Stimulated activated CD4-positive, alpha-beta T cell treated with anti-CD3 and anti-CD28 coated beads, Interleukin-4, amount 100 ng/mL, for 1 hour (primary cell): ENCODE results near the gene RBM20.
"Not testable (repeated sequence)": the region's sequence is repeated elsewhere in the genome, so short reads cannot be mapped to it uniquely, and the experiment has no call there.

Experiments used
- DNase-seq: peaks from one replicate; pipeline ENCODE4 v3.0.0-alpha.2; 2020

RBM20 gene

DNA sequence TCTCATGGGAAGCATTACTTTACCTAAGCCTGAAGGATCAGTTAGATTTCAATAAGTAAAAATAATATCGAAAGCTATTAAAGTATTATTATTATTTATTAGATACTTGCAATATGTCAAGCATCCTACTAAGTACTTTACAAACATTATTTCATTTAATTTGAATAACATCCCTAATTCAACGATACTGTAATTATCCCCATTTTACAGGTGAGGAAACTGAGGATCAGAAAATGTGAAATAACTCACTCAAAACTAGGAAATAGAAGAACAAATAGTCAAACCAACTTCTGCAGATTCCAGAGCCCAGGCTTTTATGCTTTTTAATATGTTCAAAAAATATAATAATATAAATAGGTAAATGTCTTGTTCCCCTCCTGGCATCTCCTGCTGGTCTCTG is 217.3 kb downstream of the RBM20 start:
- no peak for DNase-seq

DNA sequence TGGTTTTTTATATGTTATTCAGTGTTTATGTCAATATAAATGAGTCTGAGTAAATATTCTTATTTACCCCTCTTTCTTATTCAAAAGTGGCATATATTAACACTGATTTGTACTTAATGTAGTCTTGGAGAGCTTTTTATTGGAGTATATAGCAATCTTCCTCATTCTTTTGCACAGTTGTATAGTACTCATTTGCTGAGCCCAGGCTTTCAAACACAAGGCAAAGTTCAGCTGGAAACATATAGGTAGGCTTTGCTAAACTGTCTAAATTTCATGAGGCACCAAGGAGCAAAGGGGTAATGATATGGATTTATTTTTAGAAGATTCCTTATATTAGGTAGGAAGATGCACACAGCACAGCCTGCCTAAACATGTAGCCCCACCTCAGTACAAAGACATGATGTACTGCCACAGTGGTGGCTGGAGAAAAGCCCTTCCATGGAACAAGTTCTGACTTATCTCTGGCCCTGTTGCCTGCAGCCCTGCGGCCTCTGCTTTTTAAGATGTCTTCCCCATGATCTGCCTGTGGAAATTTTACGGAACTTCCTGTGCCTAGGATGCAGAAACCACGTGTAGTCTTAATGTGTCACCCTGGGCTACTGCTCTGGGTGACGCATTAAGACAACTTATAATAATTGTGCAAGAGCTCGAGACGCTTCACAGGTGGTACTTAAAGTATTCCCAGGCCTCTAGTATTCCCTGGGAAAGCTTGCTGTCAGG is 218.0 kb downstream of the RBM20 start:
- no peak for DNase-seq

DNA sequence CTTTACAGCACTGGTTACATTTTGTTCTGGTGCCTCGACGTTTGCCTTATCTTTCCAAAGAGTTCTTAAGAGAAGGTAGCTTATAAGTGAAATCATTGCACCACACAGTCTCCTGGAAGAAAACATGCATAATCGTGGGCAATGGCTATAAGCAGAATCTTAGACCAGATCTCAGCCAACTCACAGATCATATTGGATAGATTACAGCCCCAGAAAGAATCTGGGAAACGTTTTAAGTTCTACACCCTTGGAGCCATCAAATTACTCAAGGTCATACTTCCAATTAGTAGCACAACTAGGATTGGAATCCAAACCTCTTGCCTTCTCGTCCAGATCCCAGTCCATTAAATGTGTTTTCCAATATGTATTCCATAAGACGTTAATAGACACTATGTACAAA is 218.8 kb downstream of the RBM20 start:
- no peak for DNase-seq

DNA sequence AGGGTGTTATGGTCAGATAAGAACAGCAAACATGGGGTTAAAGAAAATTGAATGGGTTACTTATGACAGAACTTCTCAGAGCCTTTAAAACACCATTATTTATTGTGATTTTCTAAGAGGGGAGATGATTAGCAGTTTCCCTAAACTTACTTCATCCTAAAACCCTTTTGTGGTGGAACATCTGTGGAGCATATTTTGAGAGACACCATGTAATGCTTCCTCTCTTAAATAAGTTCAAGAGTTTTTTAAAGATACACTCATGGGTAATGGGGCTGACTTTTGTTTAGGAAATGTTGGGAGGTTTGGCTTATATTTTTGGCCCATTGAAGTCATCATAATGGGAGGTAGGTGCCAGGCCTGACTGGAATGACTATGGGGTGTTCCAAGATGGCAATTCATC is 219.2 kb downstream of the RBM20 start:
- DNase-seq = no peak

DNA sequence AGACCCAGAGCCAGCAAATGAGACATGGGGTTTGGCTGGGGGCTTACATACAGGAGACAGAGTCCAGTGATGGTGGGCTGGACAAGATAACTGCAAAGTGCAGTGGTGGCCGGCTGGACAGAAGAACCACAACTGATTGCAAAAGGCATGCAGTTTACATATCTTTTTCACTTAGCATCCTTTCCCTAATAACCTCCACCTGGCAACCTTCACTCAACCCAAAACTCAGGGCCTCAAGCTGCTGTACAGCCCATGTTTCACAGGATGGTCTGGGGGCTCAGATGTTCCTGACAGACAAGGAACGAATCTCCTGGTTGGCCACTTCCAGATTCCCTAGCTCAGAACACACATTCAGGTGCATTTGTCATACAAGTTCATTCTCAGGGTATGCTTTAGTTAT is 219.8 kb downstream of the RBM20 start:
- no peak for DNase-seq

DNA sequence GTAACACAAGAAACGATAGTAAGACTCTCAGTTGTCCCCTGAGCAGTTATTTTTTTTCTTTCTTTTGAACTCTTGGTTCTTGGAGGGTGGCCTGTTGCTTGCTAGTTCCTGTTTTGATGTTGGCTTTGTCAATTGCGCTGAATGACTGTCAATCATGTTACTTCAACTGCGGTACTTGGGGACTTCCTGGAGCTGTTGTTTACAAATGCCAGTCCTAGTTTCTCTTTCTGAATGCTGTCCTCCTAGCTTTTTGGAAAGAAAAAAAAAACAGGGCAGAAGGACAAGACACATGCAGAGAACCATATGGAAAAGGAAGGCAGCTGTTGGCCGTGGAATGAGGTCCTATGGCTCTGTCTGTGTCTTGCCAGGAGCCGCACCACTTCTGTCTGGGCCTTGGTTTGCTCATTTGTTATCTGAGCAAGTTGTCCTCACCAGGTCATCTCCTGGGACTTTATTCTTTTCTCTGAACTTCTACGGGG is 220.6 kb downstream of the RBM20 start:
- no peak for DNase-seq

DNA sequence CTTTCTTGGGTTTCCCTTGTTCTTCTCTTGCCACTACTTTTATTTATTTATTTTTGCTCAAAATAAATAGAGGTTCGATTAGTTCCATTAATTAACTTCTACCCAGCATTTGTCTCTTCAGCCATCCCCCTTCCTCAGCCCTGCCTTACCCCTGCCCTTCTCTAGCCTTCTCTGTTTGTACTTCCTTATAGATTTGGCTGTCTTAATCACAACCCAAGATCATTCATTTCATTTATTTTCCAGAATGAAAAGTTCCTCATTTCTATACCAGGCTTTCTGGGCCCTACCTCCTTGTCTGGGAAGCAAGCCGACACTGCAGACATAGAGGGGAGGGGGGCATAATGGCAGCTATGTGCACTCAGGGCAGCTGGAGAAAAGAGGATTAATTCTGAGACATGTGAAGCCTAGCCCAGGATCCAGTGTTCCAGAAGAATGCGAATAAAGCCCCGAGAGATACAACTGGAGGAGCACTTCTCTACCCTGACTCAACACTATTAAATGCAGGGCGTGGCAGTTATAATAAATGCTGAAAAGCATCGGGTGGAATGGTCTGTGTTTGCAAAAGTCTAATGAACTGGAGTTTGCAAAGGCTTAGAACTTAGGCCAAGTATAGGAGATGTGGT is 221.2 kb downstream of the RBM20 start:
- no peak for DNase-seq

DNA sequence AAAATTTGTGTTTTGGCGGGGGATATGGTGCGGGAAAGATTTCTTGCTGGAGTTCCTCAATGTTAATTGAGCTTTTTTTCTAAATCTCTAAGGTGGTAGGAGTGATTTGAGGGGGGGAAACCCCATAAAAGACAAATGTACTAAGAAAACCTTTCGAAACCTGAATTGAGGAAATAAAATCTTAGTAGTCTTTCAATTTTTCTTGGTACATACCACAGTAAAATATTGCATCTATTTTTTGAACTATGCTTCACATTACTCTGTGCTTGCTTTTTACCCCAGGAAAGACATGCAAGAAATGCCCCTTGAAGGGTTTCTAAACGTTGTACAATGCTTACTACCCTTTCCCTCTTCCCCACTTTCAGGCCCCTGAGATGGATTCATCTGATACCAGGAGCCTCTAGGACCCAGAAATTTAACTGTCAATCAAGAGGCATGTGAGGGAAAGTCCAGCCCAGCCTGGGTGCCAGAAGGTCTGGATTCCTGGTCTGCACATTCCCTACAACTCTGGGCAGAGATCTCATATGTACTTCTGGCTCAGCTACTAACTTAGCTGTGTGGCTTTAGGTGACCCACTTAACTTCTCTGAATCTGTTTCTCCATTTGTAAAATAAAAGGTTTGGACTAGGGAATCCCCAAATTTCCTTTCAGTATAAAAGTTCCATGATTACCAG is 221.8 kb downstream of the RBM20 start:
- DNase-seq = no peak

DNA sequence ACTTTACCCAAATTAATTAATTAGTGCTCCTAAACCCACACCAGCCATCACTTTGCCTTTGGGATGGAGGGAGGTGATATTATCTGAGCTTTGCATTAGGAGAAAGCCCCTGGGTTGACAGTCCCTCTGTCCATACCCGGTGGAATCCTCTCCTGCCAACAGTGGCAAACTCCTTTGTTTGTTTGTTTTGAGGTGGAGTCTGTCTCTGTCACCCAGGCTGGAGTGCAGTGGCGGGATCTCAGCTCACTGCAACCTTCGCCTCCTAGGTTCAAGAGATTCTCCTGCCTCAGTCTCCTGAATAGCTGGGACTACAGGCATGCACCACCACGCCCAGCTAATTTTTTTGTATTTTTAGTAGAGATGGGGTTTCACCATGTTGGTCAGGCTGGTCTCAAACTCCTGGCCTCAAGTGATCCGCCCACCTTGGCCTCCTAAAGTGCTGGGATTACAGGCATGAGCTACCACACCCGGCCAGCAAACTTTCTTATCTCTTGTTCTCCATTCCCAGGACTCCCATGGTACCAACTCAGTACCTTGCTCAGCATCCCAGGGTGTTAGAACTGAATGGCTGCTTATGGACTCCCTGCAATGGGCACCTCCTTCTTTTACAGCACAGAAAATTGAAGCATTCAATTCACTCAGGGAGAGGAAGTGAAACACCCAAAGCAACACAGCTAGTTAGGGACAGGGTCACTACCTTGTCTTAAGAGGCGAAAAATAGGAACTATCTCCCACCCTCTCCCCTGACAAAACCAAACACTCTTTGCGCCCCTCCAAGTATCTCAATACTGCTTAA is 223.1 kb downstream of the RBM20 start:
- DNase-seq = not testable (repeated sequence)

DNA sequence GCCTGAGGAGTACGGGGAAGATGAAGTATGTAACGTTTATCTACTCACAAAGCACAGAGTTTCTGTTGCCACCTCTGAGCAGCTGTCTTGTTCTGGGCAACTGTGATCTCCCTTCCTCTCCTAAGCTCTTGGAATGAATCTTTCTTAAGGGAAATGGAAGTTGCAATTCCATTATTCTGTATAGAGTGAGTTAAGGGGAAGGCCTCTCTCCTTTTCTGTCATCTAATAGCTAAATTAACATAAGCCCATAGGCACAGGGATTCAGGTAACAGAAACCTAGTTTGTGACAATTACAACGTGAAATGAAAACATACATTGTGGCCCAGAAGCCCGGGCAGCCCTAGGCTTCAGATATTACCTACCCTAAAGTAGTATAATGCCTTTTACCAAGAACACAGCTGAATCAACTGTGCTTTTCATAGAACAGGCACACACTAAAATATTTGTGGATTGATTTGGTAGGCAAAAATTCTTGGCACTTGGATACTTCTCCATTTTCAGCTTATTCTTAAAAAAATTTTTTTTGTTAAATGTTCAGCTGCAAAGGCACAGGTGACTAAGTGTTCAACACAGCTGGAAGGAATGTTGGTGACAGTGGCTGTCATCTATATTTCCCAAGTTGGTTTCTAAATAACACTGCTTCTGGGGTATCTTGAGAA is 223.8 kb downstream of the RBM20 start:
- DNase-seq = no peak

DNA sequence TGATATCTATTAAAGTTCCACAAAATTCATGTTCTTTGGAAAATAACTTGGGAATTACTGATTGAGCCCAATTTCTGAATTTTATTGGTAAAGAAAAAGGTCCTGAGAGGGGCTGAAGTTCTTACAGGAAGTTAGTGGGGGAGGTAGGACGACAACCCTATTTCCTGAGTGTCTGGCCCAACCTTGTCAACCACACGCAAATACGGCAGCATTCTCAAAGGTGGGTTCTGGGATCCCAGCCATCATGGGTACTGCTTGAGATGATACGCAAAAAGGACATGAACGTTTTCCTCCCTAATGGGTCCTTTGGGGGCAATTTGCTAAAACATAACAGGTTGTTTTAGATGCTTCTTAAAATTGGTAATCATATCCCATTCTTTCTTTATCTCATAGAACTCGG is 224.8 kb downstream of the RBM20 start:
- DNase-seq = no peak

DNA sequence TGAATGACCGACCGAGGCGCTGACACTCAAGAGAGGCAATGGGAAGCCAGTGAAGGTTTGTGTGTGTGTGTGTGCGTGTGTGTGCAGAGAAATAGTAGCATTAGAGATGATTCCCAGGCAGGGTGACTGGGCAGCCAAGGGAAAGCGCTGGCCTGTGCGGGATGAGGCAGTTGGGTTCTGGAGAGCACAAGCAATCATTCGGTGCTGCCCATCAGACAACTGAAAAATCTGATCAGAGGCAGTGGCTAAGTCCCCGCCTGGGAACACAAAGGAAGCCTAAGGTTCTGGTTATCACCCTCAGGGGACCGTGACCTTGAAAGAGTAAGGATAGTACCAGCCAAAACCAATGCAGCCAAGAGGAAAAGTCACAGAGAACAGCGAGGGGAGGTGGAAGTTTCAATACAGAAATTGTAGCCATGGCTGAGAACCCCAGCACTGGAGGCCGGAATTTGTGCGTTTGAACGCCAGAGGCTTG is 226.7 kb downstream of the RBM20 start:
- no peak for DNase-seq

DNA sequence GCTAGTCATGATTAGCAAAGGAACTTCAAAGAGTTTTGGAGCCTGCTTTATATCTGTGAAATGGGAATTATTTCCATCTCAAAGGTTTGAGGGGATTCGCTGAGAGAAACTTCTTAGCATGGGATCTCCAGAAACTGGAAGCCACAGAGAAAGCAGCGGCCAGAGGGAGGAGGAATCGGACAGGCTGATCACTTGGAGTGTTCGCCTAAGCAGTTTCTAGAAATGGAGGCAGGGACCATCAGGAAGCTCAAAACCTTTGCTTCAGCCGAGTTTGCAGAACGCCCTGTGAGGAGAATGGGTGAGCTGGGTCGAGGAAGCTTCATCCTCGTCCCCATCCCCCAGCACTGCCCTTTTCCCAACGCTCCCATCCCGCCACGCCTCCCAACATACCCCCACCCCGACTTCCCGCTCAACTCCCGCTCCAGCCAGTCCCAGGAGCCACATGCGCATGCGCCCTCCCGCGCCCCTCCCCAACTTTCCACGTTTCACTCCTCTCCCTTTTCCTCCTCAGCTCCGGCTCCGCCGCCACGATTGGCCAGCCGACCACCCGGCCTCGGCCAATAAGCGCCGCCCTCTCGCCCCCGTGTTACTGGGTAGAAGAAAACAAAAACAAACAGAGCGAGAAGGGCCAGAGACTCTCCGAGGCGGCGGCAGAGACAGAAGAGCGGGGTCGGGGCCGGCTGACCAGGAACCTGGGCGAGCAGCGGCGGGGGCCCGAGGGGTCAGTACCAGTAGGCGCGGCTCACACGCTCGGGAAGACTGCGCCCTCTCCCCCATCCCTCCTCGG is 227.4 kb downstream of the RBM20 start, which contains the start of gene PDCD4:
Gene PDCD4, plus strand, starts transcription at position 631 of the 787 bp plus-strand sequence. CDS start 4,100 bp downstream, outside the sequence.
- DNase-seq = peak; percentile 94

DNA sequence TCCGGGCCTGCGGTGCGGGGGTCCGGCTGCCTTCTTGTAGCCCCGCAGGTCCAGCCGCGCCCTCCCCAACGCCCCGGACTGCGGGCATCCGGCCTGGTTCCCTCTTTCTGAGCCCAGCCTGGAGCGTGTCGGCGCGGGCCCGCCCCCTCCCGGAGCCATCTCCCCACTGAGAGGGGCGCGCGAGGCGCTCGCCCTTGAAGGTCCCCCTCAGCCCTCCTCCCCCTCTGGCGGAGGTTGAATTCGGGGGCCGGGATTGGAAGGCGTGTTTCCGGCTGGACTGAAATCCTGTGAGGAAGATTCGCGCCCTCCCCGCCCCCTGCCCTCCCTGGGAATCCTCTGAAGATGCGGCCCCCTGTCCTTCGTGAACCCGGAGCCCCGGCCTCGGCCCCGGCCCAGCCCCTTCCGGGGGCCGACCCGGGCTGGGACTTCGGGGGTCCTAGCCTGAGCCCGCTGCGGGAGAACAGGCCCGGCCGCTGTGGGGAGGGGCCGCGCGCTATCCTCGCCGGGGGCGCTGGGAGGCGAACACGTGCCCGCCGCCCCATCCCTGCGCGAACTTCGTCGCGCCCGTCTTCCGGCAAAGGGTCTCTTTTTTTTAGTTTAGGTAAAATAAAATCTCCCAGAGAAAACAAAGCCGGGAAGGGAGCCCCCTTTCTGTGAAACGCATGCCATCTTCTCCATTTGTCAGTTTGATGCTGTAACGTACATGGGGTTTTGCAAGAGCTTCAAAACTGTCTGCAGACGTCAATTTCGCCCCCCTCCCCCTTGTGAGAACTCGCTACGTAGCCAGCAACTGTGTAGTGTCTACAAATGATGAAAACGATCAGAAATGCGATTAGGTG is 228.2 kb downstream of the RBM20 start:
- DNase-seq = peak; percentile 73

DNA sequence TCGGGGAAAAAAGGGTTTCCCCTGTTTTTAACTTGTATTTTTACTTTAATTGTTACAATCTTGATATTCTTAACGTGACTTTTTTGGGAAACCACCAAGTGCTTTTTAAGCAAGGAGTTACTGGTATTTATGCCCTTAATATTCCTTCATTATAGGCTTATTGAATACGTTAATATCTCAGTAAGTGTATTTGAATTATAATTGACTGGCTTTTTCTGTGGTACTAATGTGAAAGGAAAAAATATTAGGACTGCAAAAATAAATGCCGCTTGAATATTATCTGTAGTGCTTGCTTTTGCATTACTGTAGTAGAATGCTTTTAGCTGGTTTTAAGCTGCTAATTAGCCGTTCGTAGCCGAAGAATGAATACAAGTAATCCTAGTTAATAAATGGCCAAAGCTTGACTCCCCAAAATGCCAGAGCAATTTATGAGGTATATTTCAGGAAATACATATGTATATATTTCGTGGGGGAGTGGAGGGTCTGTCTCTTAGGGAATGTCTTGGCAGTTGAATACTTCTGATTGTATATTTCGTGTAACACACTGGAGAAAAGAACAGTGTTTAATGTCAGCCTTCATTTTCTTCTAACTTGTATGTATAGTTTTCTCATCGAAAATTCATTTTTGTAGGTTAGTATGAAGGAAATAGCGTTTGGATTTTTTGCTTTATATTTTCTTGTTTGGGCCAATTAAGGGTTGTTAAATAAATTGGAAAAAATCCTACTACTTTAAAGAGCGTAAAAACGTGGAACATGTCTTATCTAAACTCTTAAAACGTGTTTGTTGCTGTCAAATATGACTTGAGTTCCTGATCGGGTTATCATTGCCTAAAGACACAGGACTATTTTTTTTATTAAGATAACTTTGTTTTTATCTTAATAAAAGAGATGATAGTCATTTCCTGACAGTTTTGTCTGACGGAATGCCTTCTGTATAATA is 229.1 kb downstream of the RBM20 start:
- DNase-seq = no peak

DNA sequence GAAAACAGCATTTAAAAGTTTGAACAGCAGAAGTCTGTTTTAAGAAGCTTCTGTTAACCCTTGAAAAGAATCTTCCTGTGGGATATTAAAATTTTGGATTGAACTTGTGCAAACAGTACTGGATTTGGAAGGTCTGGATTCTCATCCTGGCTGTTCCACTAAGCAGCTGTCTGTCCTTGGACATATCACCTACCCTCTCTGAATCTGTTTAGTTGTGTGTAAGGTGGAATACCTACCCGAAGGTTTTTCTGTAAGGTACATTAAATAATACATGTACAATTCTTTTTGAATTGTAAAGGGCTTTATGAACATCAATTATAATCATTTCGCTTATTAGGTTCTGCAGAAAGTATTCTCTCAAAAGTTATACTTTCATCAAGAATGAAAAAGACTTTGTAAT is 229.8 kb downstream of the RBM20 start:
- no peak for DNase-seq

DNA sequence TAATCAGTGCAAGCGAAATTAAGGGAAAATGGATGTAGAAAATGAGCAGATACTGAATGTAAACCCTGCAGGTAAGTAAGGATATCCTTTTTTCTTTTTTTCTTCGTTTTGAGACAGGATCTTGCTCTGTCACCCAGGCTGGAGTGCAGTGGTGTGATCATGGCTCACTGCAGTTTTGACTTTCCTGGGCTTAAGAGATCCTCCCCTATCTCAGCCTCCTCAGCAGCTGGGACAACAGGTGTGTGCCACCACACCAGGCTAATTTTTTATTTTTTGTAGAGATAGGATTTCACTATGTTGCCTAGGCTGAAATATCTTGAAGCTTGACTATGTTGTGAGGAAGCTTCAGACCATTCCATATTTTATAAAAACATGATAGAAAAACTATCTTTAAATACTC is 231.9 kb downstream of the RBM20 start:
- no peak for DNase-seq

DNA sequence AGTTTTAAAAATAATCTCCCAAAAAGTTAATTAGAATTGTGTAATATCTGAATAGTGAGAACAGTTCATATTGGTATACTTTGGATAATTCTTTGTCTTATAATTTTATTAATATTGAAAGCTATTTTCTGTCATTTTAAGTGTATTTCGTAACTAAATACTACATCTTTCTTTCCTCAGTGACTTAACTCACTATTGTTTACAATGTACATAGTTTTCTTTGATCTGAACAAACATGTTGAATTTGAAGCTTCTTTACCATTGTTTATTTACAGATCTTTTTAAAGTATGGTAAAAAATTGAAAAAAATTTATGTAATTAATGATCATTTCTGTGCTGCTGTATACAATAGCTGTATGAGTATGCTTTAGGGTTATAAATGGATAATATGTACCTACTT is 232.7 kb downstream of the RBM20 start:
- DNase-seq = no peak

DNA sequence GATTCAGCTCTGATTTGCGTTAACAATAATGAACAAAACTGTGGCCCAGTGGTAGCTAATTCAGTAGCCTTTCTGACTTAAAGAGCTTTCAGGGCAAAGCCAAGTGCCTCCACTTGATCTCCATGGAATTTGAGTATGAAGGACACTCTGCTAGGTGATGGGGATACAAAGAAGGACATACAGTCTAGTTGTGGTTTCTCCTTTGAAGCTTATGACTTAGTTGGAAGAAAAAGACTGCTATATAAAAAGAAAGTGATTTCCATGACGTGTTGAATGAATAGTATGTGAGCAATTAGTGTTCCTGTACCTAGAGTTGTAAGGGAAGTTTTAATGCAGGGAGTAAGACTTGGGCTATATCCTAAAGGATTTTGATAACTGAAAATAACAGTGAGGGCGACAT is 235.9 kb downstream of the RBM20 start:
- no peak for DNase-seq

DNA sequence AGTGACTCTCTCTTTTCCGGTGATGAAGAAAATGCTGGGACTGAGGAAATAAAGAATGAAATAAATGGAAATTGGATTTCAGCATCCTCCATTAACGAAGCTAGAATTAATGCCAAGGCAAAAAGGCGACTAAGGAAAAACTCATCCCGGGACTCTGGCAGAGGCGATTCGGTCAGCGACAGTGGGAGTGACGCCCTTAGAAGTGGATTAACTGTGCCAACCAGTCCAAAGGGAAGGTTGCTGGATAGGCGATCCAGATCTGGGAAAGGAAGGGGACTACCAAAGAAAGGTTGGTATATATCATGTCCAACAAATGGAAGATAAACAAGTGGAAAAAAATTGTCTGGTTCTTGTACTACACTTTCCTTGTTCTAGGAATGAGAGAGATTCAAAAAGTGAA is 237.1 kb downstream of the RBM20 start:
- DNase-seq = no peak
